GM15510 (cell line): ENCODE results near the gene SLC9A6.

Experiments
- POLR2A ChIP-seq: IDR thresholded peaks from 3 replicates; pipeline ENCODE4 v1.6.1; 2011; ENCODE audit warnings: borderline replicate concordance; ENCODE audit not compliant: insufficient read length; ENCODE audit errors: extremely low read depth

Gene SLC9A6

DNA sequence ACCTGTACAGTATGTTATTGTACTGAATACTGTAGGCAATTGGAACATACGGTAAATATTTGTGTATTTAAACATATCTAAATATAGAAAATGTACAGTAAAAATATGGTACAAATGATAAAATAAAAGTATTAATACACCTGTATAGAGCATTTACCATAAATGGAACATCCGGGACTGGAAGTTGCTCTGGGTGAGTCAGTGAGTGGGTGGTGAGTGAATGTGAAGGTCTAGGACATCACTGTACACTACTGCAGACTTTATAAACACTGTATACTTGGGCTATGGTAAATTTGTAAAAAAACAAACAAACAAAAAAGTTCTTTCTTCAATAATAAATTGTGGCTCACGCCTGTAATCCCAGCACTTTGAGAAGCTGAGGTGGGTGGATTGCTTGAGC is 109.7 kb downstream of the SLC9A6 start:
- TF ChIP-seq POLR2A: no peak
